Endometrial microvascular endothelial cells (primary cell): ENCODE data around the gene TSFM. TPM values are rescaled to one million over a fixed set of nuclear protein-coding genes. Genes with fewer than 3 reads are reported as not detected.
"Not testable (repeated sequence)": the region's sequence is repeated elsewhere in the genome, so short reads cannot be mapped to it uniquely, and the experiment has no call there.

ENCODE experiments used
- in situ Hi-C: cut with HindIII; loops from 2 replicates; pipeline ENCODE4 v1.10.0; 2017; ENCODE audit warnings: low sequenced_read_pairs, low pct_unique_long_range_greater_than_20kb; ENCODE audit errors: inconsistent ontology term
- total RNA-seq: library from RNA; depleted of rRNA; stranded (reverse); fragments of >200 nt; gene quantifications from one replicate; pipeline ENCODE4 v1.2.3, GENCODE V29; 2015; ENCODE audit errors: inconsistent ontology term

The TSFM gene
- total RNA-seq, 1 donor from 2014 or later = 45.9 TPM

- in situ Hi-C loops = not testable (repeated sequence)
Measured at GRCh38 chr12:57774634-57775033, 8.0 kb upstream of the TSFM start.

GRCh38 chr12:57775044-57775443 lies 7.5 kb upstream of the TSFM start:
- in situ Hi-C loops = no loop called here

GRCh38 chr12:57775563-57776246 lies 6.9 kb upstream of the TSFM start:
- in situ Hi-C loops = no loop called here

- in situ Hi-C loops = no loop called here
Measured at GRCh38 chr12:57776247-57776587, 6.4 kb upstream of the TSFM start.

- in situ Hi-C loops = no loop called here
Measured at GRCh38 chr12:57777367-57777766, 5.2 kb upstream of the TSFM start.

- in situ Hi-C loops = no loop called here
Measured at GRCh38 chr12:57777911-57778310, 4.7 kb upstream of the TSFM start.

GRCh38 chr12:57779736-57780135 lies 2.9 kb upstream of the TSFM start:
- in situ Hi-C loops = no loop called here

GRCh38 chr12:57780284-57780897 lies 2.2 kb upstream of the TSFM start:
- in situ Hi-C loops = no loop called here

- in situ Hi-C loops = no loop called here
Measured at GRCh38 chr12:57781244-57781643, 1.3 kb upstream of the TSFM start.

GRCh38 chr12:57781801-57782200 lies 786 bp upstream of the TSFM start:
- in situ Hi-C loops = no loop called here

GRCh38 chr12:57782243-57782607 lies 362 bp upstream of the TSFM start:
- in situ Hi-C loops = no loop called here

GRCh38 chr12:57783466-57783801 lies 847 bp downstream of the TSFM start:
- in situ Hi-C loops = no loop called here

- in situ Hi-C loops = no loop called here
Measured at GRCh38 chr12:57783861-57784260, 1.3 kb downstream of the TSFM start.

- in situ Hi-C loops = no loop called here
Measured at GRCh38 chr12:57793920-57794319, 11.3 kb downstream of the TSFM start.

- in situ Hi-C loops = no loop called here
Measured at GRCh38 chr12:57795354-57795753, 12.8 kb downstream of the TSFM start.

- in situ Hi-C loops = no loop called here
Measured at GRCh38 chr12:57796996-57797395, 14.4 kb downstream of the TSFM start.

GRCh38 chr12:57797933-57798332 lies 15.3 kb downstream of the TSFM start:
- in situ Hi-C loops = no loop called here

- in situ Hi-C loops = no loop called here
Measured at GRCh38 chr12:57800965-57801364, 18.4 kb downstream of the TSFM start.

GRCh38 chr12:57802607-57803006 lies 20.0 kb downstream of the TSFM start:
- in situ Hi-C loops = no loop called here

GRCh38 chr12:57803319-57803893 lies 20.8 kb downstream of the TSFM start:
- in situ Hi-C loops = no loop called here

GRCh38 chr12:57806677-57807076 lies 24.1 kb downstream of the TSFM start:
- in situ Hi-C loops = no loop called here
